K562 (cell line): ENCODE data around the gene APOM. TPM values are rescaled to one million over a fixed set of nuclear protein-coding genes. Genes with fewer than 3 reads are reported as not detected.

Source experiments
- CC2D1A ChIP-seq: fragments of 450-650 bp; IDR thresholded peaks from 2 replicates; pipeline ENCODE4 v1.6.1; 2017; ENCODE audit warnings: mild to moderate bottlenecking
- DMBX1 ChIP-seq: fragments of 250-450 bp; sonication (Bioruptor Pico); IDR thresholded peaks from 2 replicates; pipeline ENCODE4 v1.8.0; 2022; ENCODE audit warnings: inconsistent platforms, mild to moderate bottlenecking, moderate library complexity, borderline replicate concordance
- DPF2 ChIP-seq: fragments of 450-650 bp; IDR thresholded peaks from 2 replicates; pipeline ENCODE4 v1.6.1; 2016
- E2F3 ChIP-seq: fragments of 250-450 bp; sonication (Bioruptor Pico); IDR thresholded peaks from 2 replicates; pipeline ENCODE4 v1.4.0; 2020; ENCODE audit warnings: mild to moderate bottlenecking
- GTF2A2 ChIP-seq: IDR thresholded peaks from 2 replicates; pipeline ENCODE4 v1.6.1; 2016; ENCODE audit warnings: mild to moderate bottlenecking, missing genetic modification characterization, missing compliant biosample characterization
- KDM4B ChIP-seq, 2 experiments: fragments of 450-650 bp in 1 of 2; sonication (generic) in 1 of 2; IDR thresholded peaks; 2 replicates each; pipeline ENCODE4 v1.6.1; 2016 to 2017; ENCODE audit warnings: borderline replicate concordance in 2 of 2, antibody characterized with exemption in 1 of 2, low read depth in 1 of 2, mild to moderate bottlenecking in 1 of 2
- MXI1 ChIP-seq: IDR thresholded peaks from 2 replicates; pipeline ENCODE4 v1.6.1; 2011; ENCODE audit warnings: low read depth, mild to moderate bottlenecking, improper control_type of control experiment, low read length
- MYC ChIP-seq, 2 experiments: fragments of 250-450 bp in 1 of 2; sonication (Bioruptor Pico) in 1 of 2; IDR thresholded peaks; 2 replicates each; pipeline versions ENCODE4 v1.5.1 to v1.6.1; 2012 to 2021; ENCODE audit warnings: low read depth in 2 of 2, borderline replicate concordance in 1 of 2, improper control_type of control experiment in 1 of 2, low read length in 1 of 2, mild to moderate bottlenecking in 1 of 2, moderate library complexity in 1 of 2
- NFE2L1 ChIP-seq: fragments of 450-650 bp; IDR thresholded peaks from 2 replicates; pipeline ENCODE4 v1.6.1; 2016; ENCODE audit warnings: missing genetic modification characterization, low read depth, mild to moderate bottlenecking, missing compliant biosample characterization, moderate library complexity, borderline replicate concordance
- NR2F6 ChIP-seq: fragments of 450-650 bp; formaldehyde crosslinking; IDR thresholded peaks from 2 replicates; pipeline ENCODE4 v1.4.0; 2020; ENCODE audit warnings: mild to moderate bottlenecking
- SMAD3 ChIP-seq: fragments of 450-650 bp; formaldehyde crosslinking; conservative IDR thresholded peaks from 2 replicates; pipeline ENCODE4 v1.4.0; 2020; ENCODE audit warnings: mild to moderate bottlenecking
- TBL1XR1 ChIP-seq, 2 experiments: IDR thresholded peaks; 2 replicates each; pipeline ENCODE4 v1.6.1; 2012; ENCODE audit warnings: improper control_type of control experiment in 2 of 2, low read length in 2 of 2, mild to moderate bottlenecking in 1 of 2
- TBP ChIP-seq: optimal IDR thresholded peaks from 2 replicates; pipeline ENCODE3; 2011; ENCODE audit warnings: low read depth, low read length, improper control_type of control experiment
- TFAM ChIP-seq: fragments of 250-450 bp; sonication (Bioruptor Pico); conservative IDR thresholded peaks from 2 replicates; pipeline ENCODE4 v1.5.0; 2021; ENCODE audit warnings: mild to moderate bottlenecking, moderate library complexity
- polyA plus RNA-seq, 8 experiments: library from polyadenylated mRNA; depleted of rRNA in 4 of 8; stranded (reverse) in 5 of 8; unstranded in 3 of 8; fragments of >200 nt; fragmentation: Nextera tagmentation in 2 of 8; fragmentation: Illumina TruSeq in 1 of 8; extraction: Ambion mirVana in 2 of 8; extraction: Trizol in 1 of 8; gene quantifications; 2 replicates each; pipeline versions ENCODE4 v1.2.1 to v1.2.3, GENCODE V29; 2011 to 2014; ENCODE audit warnings: inconsistent platforms in 1 of 8, missing spikeins in 1 of 8
- total RNA-seq, 7 experiments: library from RNA; depleted of rRNA in 6 of 7; stranded (reverse); fragments of >200 nt in 6 of 7; fragmentation: Illumina TruSeq in 2 of 7; extraction: Trizol in 2 of 7; gene quantifications; 2 replicates each; pipeline versions ENCODE4 v1.2.1 to v1.2.3, GENCODE V29; 2011 to 2021; ENCODE audit warnings: low replicate concordance in 1 of 7
- TF ChIP-seq, protein P1 (sequence below): sonication (generic); formaldehyde crosslinking; IDR thresholded peaks from 2 replicates; pipeline ENCODE4 v1.4.0; 2020; ENCODE audit warnings: mild to moderate bottlenecking, missing genetic modification reagents
- TF ChIP-seq, protein P2 (sequence below): fragments of 250-450 bp; sonication (Bioruptor Pico); IDR thresholded peaks from 2 replicates; pipeline ENCODE4 v1.8.0; 2022; ENCODE audit warnings: inconsistent platforms, mild to moderate bottlenecking, moderate library complexity, borderline replicate concordance
- TF ChIP-seq, protein P3 (sequence below), 2 experiments: fragments of 450-650 bp in 1 of 2; sonication (generic) in 1 of 2; formaldehyde crosslinking in 1 of 2; IDR thresholded peaks in 1 of 2; conservative IDR thresholded peaks in 1 of 2; 2 replicates each; pipeline versions ENCODE4 v1.6.1 to v1.8.1; 2016 to 2023; ENCODE audit warnings: mild to moderate bottlenecking in 2 of 2, moderate library complexity in 2 of 2, inconsistent platforms in 1 of 2, missing genetic modification reagents in 1 of 2
- TF ChIP-seq, protein P4 (sequence below): fragments of 450-650 bp; formaldehyde crosslinking; IDR thresholded peaks from 2 replicates; pipeline ENCODE4 v1.4.0; 2020; ENCODE audit warnings: mild to moderate bottlenecking, mixed read lengths
- TF ChIP-seq, protein P5 (sequence below): sonication (generic); IDR thresholded peaks from 2 replicates; pipeline ENCODE4 v1.6.1; 2016

Gene APOM
- total and polyA plus RNA-seq, 9 of the 15 experiments (the other 6 are each of a cell fraction or from before 2014, with no cell fraction given), result 5.7 to 24.3 (median 10.4) TPM

DNA sequence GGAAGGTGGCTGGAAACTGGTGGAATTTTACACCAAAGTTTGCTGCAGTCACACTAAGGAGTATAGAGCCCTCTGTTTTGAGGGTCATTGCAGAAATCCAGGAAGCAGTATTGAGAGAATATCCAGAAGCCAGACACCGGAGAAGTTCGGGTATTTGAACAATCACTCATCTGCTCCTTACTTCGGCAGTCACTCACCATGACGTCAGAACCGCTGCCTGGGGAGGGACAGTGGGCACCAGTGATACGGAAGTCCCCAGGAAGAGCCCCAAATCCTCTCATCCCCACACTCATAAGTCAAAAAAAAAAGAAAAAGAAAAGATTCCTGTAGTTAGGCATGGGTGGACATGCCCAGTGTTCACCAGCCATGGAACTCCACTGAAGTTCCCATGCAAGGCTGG, 21.2 kb downstream of the APOM start (continued):
- TF ChIP-seq, protein P1, sequence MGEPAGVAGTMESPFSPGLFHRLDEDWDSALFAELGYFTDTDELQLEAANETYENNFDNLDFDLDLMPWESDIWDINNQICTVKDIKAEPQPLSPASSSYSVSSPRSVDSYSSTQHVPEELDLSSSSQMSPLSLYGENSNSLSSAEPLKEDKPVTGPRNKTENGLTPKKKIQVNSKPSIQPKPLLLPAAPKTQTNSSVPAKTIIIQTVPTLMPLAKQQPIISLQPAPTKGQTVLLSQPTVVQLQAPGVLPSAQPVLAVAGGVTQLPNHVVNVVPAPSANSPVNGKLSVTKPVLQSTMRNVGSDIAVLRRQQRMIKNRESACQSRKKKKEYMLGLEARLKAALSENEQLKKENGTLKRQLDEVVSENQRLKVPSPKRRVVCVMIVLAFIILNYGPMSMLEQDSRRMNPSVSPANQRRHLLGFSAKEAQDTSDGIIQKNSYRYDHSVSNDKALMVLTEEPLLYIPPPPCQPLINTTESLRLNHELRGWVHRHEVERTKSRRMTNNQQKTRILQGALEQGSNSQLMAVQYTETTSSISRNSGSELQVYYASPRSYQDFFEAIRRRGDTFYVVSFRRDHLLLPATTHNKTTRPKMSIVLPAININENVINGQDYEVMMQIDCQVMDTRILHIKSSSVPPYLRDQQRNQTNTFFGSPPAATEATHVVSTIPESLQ (CRISPR knock-in tag), result 0 out of 2 replicates have a peak, but pooled peaks have one; percentile 9
- TF ChIP-seq KDM4B (IDR thresholded peaks at IDR 0.05; ENCODE audit: borderline replicate concordance in 2 of 2, low read depth in 1 of 2), result no peak
- TF ChIP-seq E2F3 (CRISPR knock-in tag), result 0 out of 2 replicates have a peak, but pooled peaks have one; percentile 17
- TF ChIP-seq, protein P2, sequence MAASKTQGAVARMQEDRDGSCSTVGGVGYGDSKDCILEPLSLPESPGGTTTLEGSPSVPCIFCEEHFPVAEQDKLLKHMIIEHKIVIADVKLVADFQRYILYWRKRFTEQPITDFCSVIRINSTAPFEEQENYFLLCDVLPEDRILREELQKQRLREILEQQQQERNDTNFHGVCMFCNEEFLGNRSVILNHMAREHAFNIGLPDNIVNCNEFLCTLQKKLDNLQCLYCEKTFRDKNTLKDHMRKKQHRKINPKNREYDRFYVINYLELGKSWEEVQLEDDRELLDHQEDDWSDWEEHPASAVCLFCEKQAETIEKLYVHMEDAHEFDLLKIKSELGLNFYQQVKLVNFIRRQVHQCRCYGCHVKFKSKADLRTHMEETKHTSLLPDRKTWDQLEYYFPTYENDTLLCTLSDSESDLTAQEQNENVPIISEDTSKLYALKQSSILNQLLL (CRISPR knock-in tag), result no peak
- TF ChIP-seq TFAM, result no peak
- TF ChIP-seq GTF2A2 (tag), result no peak
- TF ChIP-seq, protein P3, sequence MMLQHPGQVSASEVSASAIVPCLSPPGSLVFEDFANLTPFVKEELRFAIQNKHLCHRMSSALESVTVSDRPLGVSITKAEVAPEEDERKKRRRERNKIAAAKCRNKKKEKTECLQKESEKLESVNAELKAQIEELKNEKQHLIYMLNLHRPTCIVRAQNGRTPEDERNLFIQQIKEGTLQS (IDR thresholded peaks at IDR 0.05), result peak; percentile 89
- TF ChIP-seq, protein P3 (CRISPR knock-in tag; conservative IDR thresholded peaks at IDR 0.05), result no peak
- peak; percentile 65; the same call in 1 of the 2 replicates for TF ChIP-seq DMBX1 (CRISPR knock-in tag)
- TF ChIP-seq DPF2, result peak; percentile 81
- 0 out of 2 replicates have a peak, but pooled peaks have one; percentile 31 for TF ChIP-seq CC2D1A
- TF ChIP-seq, protein P4, sequence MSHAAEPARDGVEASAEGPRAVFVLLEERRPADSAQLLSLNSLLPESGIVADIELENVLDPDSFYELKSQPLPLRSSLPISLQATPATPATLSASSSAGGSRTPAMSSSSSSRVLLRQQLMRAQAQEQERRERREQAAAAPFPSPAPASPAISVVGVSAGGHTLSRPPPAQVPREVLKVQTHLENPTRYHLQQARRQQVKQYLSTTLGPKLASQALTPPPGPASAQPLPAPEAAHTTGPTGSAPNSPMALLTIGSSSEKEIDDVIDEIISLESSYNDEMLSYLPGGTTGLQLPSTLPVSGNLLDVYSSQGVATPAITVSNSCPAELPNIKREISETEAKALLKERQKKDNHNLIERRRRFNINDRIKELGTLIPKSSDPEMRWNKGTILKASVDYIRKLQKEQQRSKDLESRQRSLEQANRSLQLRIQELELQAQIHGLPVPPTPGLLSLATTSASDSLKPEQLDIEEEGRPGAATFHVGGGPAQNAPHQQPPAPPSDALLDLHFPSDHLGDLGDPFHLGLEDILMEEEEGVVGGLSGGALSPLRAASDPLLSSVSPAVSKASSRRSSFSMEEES, result no peak
- TF ChIP-seq NR2F6 (CRISPR knock-in tag), result no peak
- 0 out of 2 replicates have a peak, but pooled peaks have one; percentile 24 for TF ChIP-seq MYC (IDR thresholded peaks at IDR 0.05; ENCODE audit: low read depth, low read length)
- no peak for TF ChIP-seq MYC (CRISPR knock-in tag; IDR thresholded peaks at IDR 0.05; ENCODE audit: borderline replicate concordance, low read depth)
- TF ChIP-seq TBP, result no peak
- TF ChIP-seq, protein P5, sequence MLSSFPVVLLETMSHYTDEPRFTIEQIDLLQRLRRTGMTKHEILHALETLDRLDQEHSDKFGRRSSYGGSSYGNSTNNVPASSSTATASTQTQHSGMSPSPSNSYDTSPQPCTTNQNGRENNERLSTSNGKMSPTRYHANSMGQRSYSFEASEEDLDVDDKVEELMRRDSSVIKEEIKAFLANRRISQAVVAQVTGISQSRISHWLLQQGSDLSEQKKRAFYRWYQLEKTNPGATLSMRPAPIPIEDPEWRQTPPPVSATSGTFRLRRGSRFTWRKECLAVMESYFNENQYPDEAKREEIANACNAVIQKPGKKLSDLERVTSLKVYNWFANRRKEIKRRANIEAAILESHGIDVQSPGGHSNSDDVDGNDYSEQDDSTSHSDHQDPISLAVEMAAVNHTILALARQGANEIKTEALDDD, result no peak
- no peak; a peak in 1 of 4 replicates for TF ChIP-seq TBL1XR1 (IDR thresholded peaks at IDR 0.05; ENCODE audit: low read length in 2 of 2)
- no peak for TF ChIP-seq MXI1
- TF ChIP-seq SMAD3, result peak; percentile 56; the same call in 1 of the 2 replicates
- no peak for TF ChIP-seq NFE2L1 (tag)
